Lung (tissue), 12 donors: ENCODE measurements around the gene CHN1. TPM values are rescaled to one million over a fixed set of nuclear protein-coding genes. Genes with fewer than 3 reads are reported as not detected.

ENCODE experiments used
- ATAC-seq: fragments of 200-7000 bp; cut with Tn5 transposase; one replicate; pipeline ENCODE4 v1.9.1; 2020; ENCODE audit warnings: moderate number of reproducible peaks; ENCODE audit not compliant: insufficient read depth, low FRiP score
- DNase-seq, 3 donors: peaks; one replicate each; pipeline ENCODE4 v3.0.0-alpha.2; 2013 to 2017
- H3K27ac ChIP-seq, 2 donors: one replicate each; pipeline ENCODE4 v1.5.1; 2013; ENCODE audit warnings: mild to moderate bottlenecking in 2 of 2, moderate library complexity in 2 of 2, control low read depth in 1 of 2, inconsistent platforms in 1 of 2, low read depth in 1 of 2, low read length in 1 of 2
- H3K27me3 ChIP-seq, 3 donors: one replicate each; pipeline ENCODE4 v1.5.1; 2013; ENCODE audit warnings: low read length in 2 of 3; ENCODE audit not compliant: control insufficient read depth in 3 of 3, insufficient read depth in 3 of 3
- H3K36me3 ChIP-seq, 4 donors: one replicate each; pipeline ENCODE4 v1.5.1; 2013; ENCODE audit warnings: low read length in 4 of 4, mild to moderate bottlenecking in 1 of 4, moderate library complexity in 1 of 4; ENCODE audit not compliant: control insufficient read depth in 4 of 4, insufficient read depth in 4 of 4
- H3K4me1 ChIP-seq, 5 donors: one replicate each; pipeline ENCODE4 v1.5.1; 2013; ENCODE audit warnings: low read length in 5 of 5, mild to moderate bottlenecking in 2 of 5, moderate library complexity in 1 of 5; ENCODE audit not compliant: control insufficient read depth in 5 of 5, insufficient read depth in 5 of 5
- H3K4me3 ChIP-seq: one replicate; pipeline ENCODE4 v1.5.1; 2013; ENCODE audit warnings: mild to moderate bottlenecking, control low read depth, moderate library complexity
- H3K9ac ChIP-seq, 2 donors: one replicate each; pipeline ENCODE4 v1.5.1; 2013; ENCODE audit warnings: low read length in 2 of 2, control low read depth in 1 of 2; ENCODE audit not compliant: insufficient read depth in 1 of 2
- H3K9me3 ChIP-seq, 4 donors: one replicate each; pipeline ENCODE4 v1.5.1; 2013; ENCODE audit warnings: low read length in 3 of 4, mild to moderate bottlenecking in 1 of 4, moderate library complexity in 1 of 4; ENCODE audit not compliant: control insufficient read depth in 4 of 4, insufficient read depth in 3 of 4
- CTCF ChIP-seq: IDR thresholded peaks from 2 replicates; pipeline ENCODE4 v1.5.1; 2012; ENCODE audit warnings: mild to moderate bottlenecking; ENCODE audit errors: control extremely low read depth, extremely low read depth
- WGBS, 2 donors: extraction: QIAGEN DNeasy Blood & Tissue Kit; methylation state at CpG; one replicate each; pipeline ENCODE4 v1.1.7; 2013; 5-methylcytosine and 5-hydroxymethylcytosine counted together
- polyA plus RNA-seq, 2 donors: library from polyadenylated mRNA; stranded (reverse); fragments of 200-250 nt; gene quantifications; one replicate each; pipeline ENCODE4 v1.2.1, GENCODE V29; 2013
- total RNA-seq, 2 donors: library from RNA; depleted of rRNA in 1 of 2; stranded (reverse); fragments of >200 nt in 1 of 2; gene quantifications; one replicate each; pipeline ENCODE4 v1.2.1, GENCODE V29; 2014 to 2021
- donor health status: control.
- donor health status: control.
- donor health status: Bipolar disorder and iron deficiency.
- donor health status: healthy.
- donor health status: DM: yes; HTN: yes; CAD: no.

CHN1 gene
- total and polyA plus RNA-seq, 4 donors = 6.8 to 80.9 (median 14.5) TPM

- DNase-seq = no peak
- no peak overlapping the region for H3K4me3 ChIP-seq
- no peaks in the 10 kb centered on the region for H3K9me3 ChIP-seq
- H3K27me3 ChIP-seq = no peaks in the 10 kb centered on the region
- no peak for TF ChIP-seq CTCF
- no peak overlapping the region for H3K9ac ChIP-seq
- no peaks in the 10 kb centered on the region for H3K36me3 ChIP-seq
- no peak for ATAC-seq
- no peak overlapping the region for H3K27ac ChIP-seq
- H3K4me1 ChIP-seq = peaks cover 0 to 22% (median 4%) of the 10 kb centered on the region in 5 donors
Observed at GRCh38 chr2:174761837-174762236, 243.3 kb downstream of the CHN1 start.

GRCh38 chr2:174760845-174761473, 244.2 kb downstream of the CHN1 start:
- no peaks in the 10 kb centered on the region for H3K36me3 ChIP-seq
- ATAC-seq = no peak
- 92 to 95% methylated on average over 5 of the region's 5 CpGs for WGBS, 2 donors
- TF ChIP-seq CTCF = no peak
- no peaks in the 10 kb centered on the region for H3K27me3 ChIP-seq
- peaks cover 0 to 22% (median 4%) of the 10 kb centered on the region in 5 donors for H3K4me1 ChIP-seq
- no peak overlapping the region for H3K27ac ChIP-seq
- no peak overlapping the region for H3K4me3 ChIP-seq
- no peaks in the 10 kb centered on the region for H3K9me3 ChIP-seq
- H3K9ac ChIP-seq = no peak overlapping the region
- no peak for DNase-seq

- Histone ChIP-seq H3K36me3 (no peaks in the 10 kb centered on the region), H3K9ac (no peak overlapping the region), H3K9me3 (no peaks in the 10 kb centered on the region), H3K27me3 (no peaks in the 10 kb centered on the region), H3K4me1 (peaks cover 0 to 22% (median 4%) of the 10 kb centered on the region in 5 donors), H3K27ac (no peak overlapping the region), H3K4me3 (no peak overlapping the region)
- whole genome bisulfite sequencing, 2 donors = 86 to 88% methylated on average over 11 of the region's 11 CpGs
- TF ChIP-seq CTCF = no peak
- no peak for ATAC-seq
- no peak for DNase-seq
Observed at GRCh38 chr2:174759381-174760065, 245.7 kb downstream of the CHN1 start.
